GM12801 (cell line): ENCODE measurements around the gene SVEP1.

ENCODE experiments used
- CTCF ChIP-seq: IDR thresholded peaks from one replicate; pipeline ENCODE4 v1.5.1; 2011; ENCODE audit warnings: control low read depth; ENCODE audit not compliant: insufficient read length; ENCODE audit errors: extremely low read depth

The SVEP1 gene

DNA sequence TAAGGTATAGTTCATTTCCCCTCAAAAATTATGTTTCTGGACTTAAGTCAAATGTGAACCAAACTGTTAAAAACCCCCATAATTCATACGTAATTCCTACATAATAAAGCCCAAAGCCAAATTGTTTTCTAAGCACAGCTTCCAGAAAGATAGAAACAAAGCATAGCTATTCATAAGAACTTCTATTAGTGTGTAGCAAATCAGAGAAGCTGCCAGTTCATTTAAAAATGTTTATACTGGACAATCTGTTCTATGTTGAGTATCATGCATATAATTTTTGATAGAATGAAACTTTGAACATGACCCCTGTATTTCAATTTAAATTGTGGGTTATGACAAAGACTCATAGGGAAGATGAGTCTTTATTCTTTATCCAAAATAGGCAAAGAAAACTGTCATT is 122.9 kb downstream of the SVEP1 start:
- TF ChIP-seq CTCF, result no peak

DNA sequence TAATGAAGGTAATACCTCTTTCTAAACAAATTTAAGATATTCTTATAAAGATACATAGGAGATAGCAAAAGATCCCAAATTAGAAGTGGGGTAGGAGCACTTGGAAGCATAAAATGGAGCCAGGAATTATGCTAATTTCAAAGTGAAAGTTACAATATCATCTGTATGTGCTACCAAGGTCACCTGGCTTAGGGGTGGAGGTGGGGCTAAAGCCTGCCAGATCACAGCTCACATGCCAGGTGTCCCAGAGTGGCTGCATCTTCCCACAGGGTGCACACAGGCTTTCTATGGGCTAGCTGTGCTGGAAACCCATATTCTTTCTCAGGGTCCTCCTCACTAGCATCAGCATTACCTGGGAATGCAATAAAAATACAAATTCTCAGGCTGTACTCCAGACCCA is 123.7 kb downstream of the SVEP1 start:
- TF ChIP-seq CTCF, result no peak

DNA sequence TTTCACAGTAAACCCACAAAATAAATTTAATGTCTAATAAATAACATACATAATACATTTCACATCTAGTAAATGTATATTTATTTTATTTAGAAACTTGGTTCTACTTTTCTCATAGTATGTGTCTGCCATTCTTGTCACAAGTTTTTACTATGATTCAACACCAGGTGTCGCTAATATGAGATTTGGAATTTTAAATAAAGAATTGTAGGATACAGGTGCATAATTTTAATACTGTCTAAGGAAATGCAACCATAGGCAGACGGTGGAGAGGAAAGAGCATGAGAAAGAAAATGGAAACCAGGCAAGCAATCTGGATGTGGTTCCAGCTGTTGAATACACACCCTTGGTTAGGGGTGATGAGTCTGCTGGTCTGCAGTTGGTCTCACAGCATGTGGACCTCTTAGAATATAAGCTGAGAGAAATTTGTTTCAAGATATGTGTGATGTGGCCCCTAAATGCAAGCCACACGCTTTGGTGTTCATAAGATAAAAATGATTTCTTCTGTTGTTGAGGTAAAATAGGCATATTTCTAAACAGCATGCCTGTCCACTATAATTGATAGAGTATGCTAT is 127.2 kb downstream of the SVEP1 start:
- TF ChIP-seq CTCF, result no peak

- no peak for TF ChIP-seq CTCF
Observed at GRCh38 chr9:110451726-110452125, 127.8 kb downstream of the SVEP1 start.

DNA sequence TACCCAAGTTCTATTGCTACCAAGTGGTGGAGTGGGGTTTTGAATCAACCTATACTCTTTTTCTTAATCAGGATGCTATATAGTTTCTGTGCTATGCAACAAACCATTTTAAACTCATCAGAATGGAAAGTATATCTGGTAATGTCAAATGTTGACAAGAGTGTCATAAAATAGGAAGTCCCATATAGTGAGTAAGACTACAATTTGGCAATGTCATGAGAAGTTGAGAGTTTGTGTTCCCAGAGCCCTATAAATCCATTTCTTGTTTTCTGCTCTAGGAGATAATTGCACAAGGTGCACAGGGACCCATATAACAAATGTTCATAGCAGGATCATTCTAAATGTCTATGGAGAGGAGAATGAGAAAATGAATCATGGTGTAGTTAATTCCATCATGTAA is 132.1 kb downstream of the SVEP1 start:
- no peak for TF ChIP-seq CTCF

- no peak for TF ChIP-seq CTCF
Observed at GRCh38 chr9:110446171-110446570, 133.4 kb downstream of the SVEP1 start.

DNA sequence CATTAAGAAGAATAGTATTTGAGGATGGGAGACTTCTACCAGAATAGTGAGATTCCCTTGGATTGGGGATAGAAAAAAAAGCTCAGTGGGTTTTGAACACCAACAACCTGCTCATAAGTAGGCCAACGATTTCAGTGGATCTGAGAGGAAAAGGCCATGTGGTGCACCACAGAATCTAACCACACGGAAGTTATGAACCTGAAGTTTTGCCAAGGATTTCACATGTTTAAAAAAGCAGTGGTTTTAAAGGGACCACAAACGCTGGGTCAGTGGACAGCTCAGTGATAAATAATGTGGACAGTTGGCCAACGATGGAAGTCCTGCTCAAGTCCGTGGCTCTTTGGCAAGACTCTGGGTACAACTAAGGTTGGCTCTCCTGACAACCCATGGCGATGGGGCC is 134.6 kb downstream of the SVEP1 start:
- no peak for TF ChIP-seq CTCF

- TF ChIP-seq CTCF, result no peak
Observed at GRCh38 chr9:110443866-110444220, 135.7 kb downstream of the SVEP1 start.
